ENCODE data around the gene DUSP22. TPM values are rescaled to one million over a fixed set of nuclear protein-coding genes. Genes with fewer than 3 reads are reported as not detected.

DUSP22 gene
- polyA plus RNA-seq, 1 experiment: 9.8 TPM

DNA sequence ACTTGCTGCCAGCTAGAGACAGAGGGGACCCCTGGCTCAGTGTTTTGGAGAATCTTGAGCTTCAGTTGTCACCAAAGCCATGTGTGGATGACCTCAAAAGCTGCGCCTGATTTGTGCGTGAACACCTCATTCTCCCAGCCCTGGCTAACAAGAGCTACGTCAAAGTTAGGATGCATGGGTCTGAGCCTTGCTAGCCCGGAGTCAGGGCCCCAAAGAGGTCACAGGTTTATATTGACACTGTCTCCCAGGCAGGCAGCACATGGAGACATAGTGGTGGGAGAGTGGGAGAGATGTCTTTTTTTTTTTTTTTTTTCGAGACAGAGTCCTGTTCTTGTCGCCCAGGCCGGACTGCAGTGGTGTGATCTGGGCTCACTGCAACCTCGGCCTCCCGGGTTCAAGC is 36.1 kb upstream of the DUSP22 start:
- H3K27me3 ChIP-seq (ENCODE audit: control insufficient read depth, insufficient read depth, low read length): no peaks in the 10 kb centered on the region
- CTCF ChIA-PET: no interaction called here

DNA sequence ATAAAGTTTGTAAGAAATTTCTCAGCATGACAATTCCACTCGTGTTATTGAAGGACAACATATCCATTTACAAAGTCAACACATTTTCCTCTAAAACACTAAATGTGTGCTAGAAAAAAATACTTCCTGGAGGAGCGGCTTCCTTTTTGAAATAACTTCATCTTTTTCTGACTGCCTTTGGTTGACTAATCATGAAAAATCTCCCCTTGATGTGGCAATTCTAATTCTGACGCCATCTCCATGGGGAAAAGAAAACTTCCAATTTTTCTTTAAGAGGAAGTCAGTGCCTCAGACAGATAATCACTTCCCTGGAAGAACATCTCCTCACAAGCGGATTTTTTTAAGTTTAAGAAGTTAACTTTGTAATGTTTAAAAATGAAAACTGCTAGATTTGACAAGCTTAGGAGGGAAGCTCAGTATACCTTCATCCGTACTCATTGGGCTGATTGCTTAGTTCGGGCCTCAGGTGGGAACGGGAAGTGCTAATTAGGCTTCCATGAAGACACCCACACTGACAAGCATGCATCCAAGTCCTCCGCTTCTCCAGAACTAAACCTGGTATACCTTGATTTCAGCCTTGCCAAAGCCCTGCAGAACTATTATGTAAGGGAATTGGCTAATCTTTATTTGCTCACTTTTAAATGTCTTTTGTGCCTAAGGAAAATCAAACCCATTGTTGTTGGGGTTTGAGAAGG is 35.1 kb upstream of the DUSP22 start:
- Histone ChIP-seq H3K27me3 (ENCODE audit: control insufficient read depth, insufficient read depth, low read length) (no peaks in the 10 kb centered on the region), H3K36me3 (ENCODE audit: control insufficient read depth, insufficient read depth, low read length) (no peaks in the 10 kb centered on the region), H3K4me3 (ENCODE audit: low read depth, low read length) (no peak overlapping the region)
- POLR2A ChIA-PET: no interaction called here
- DNase-seq (ENCODE audit: low read depth): no peak
- CTCF ChIA-PET: no interaction called here
- TF ChIP-seq, protein P1, sequence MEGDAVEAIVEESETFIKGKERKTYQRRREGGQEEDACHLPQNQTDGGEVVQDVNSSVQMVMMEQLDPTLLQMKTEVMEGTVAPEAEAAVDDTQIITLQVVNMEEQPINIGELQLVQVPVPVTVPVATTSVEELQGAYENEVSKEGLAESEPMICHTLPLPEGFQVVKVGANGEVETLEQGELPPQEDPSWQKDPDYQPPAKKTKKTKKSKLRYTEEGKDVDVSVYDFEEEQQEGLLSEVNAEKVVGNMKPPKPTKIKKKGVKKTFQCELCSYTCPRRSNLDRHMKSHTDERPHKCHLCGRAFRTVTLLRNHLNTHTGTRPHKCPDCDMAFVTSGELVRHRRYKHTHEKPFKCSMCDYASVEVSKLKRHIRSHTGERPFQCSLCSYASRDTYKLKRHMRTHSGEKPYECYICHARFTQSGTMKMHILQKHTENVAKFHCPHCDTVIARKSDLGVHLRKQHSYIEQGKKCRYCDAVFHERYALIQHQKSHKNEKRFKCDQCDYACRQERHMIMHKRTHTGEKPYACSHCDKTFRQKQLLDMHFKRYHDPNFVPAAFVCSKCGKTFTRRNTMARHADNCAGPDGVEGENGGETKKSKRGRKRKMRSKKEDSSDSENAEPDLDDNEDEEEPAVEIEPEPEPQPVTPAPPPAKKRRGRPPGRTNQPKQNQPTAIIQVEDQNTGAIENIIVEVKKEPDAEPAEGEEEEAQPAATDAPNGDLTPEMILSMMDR (IDR thresholded peaks at IDR 0.05; ENCODE audit: insufficient read depth, low read depth, low read length): no peak

More for the DNA sequence above, 36.1 kb upstream of the DUSP22 start:
- DNase-seq (ENCODE audit: low read depth): no peak
- Histone ChIP-seq H3K4me3 (ENCODE audit: low read depth, low read length) (no peak overlapping the region), H3K36me3 (ENCODE audit: control insufficient read depth, insufficient read depth, low read length) (no peaks in the 10 kb centered on the region)
- TF ChIP-seq, protein P1 (IDR thresholded peaks at IDR 0.05; ENCODE audit: insufficient read depth, low read depth, low read length): no peak
- POLR2A ChIA-PET: no interaction called here

DNA sequence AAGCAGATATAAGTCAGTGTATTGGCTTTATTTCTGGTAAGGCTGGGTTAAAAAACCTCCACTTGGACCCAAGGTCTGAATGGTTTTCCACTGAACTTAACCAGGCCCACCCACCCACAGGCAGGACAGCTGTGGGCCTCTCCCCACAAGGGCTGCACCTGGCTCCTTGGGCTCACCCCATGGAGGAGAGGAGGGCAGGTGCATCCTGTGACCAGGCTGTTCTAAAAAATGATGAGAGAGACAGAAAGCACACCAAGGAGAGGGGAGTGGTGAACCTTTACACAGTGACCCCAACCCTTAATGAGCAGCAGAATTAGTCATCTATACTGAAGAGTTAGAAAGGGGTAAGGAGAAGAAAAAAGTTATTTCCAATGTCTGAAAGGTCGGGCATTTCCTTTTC is 34.5 kb upstream of the DUSP22 start:
- ChIA-PET POLR2A (no interaction called here), CTCF (no interaction called here)
- Histone ChIP-seq H3K4me3 (ENCODE audit: low read depth, low read length) (no peak overlapping the region), H3K27me3 (ENCODE audit: control insufficient read depth, insufficient read depth, low read length) (no peaks in the 10 kb centered on the region), H3K36me3 (ENCODE audit: control insufficient read depth, insufficient read depth, low read length) (no peaks in the 10 kb centered on the region)
- TF ChIP-seq, protein P1 (IDR thresholded peaks at IDR 0.05; ENCODE audit: insufficient read depth, low read depth, low read length): no peak
- DNase-seq (ENCODE audit: low read depth): no peak

DNA sequence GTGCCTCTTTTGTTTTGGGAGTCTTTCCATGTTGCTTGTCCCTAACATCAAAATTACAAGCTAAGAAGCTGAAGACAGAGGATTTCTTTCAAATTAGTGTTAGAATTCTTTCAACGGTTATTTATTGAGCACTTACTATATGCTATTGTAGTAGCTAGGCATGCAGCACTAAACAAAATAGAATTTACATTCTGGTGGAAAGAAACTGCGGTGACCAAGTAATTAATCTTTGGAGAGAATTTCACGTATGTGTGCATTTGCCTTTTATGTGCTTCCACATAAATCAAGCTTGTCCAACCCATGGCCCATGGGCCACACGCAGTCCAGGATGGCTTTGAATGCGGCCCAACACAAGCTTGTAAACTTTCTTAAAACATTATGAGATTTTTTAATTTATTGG is 33.0 kb upstream of the DUSP22 start:
- POLR2A ChIA-PET: no interaction called here
- no peak for DNase-seq (ENCODE audit: low read depth)
- CTCF ChIA-PET: interaction anchor here (0.7 kb wide), 1 partner anchor 9 kb away, joined by 3 read pairs; no protein-coding TSS in a partner anchor

DNA sequence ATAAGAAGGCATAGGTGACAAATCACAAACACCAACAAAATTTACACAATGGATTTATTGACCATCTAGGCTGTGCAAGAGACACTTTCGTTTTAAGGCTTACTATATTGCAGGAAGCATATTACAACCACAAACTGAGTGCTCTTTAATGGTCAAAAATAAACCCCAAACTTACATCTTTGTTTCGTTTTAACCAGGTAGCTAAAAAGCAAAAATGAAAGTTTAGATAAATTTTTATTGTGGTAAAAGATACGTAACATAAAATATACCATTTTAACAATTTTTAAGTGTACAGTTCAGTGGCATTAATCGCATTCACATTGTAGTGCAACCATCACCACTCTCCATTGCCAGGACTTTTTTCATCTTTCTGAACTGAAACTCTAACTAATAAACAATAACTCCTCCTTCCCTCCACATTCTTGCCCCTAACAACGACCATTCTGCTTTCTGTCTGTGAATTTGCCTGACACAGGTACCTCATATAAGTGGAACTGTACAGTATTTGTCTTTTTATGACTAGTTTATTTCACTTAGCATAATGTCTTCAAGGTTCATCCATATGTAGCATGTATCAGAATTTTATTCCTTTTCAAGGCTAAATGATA is 32.3 kb upstream of the DUSP22 start:
- TF ChIP-seq, protein P1 (IDR thresholded peaks at IDR 0.05; ENCODE audit: insufficient read depth, low read depth, low read length): no peak
- no peak for DNase-seq (ENCODE audit: low read depth)
- POLR2A ChIA-PET: no interaction called here
- Histone ChIP-seq H3K27me3 (ENCODE audit: control insufficient read depth, insufficient read depth, low read length) (no peaks in the 10 kb centered on the region), H3K36me3 (ENCODE audit: control insufficient read depth, insufficient read depth, low read length) (no peaks in the 10 kb centered on the region), H3K4me3 (ENCODE audit: low read depth, low read length) (no peak overlapping the region)
- CTCF ChIA-PET: interaction anchor here (0.7 kb wide), 1 partner anchor 10 kb away, joined by 3 read pairs; no protein-coding TSS in a partner anchor

More for the DNA sequence above, 33.0 kb upstream of the DUSP22 start:
- Histone ChIP-seq H3K4me3 (ENCODE audit: low read depth, low read length) (no peak overlapping the region), H3K27me3 (ENCODE audit: control insufficient read depth, insufficient read depth, low read length) (no peaks in the 10 kb centered on the region), H3K36me3 (ENCODE audit: control insufficient read depth, insufficient read depth, low read length) (no peaks in the 10 kb centered on the region)
- TF ChIP-seq, protein P1 (IDR thresholded peaks at IDR 0.05; ENCODE audit: insufficient read depth, low read depth, low read length): no peak

Data from BJ (cell line).